Fibroblast of lung (primary cell): ENCODE data around the gene NXN.

Experiments used
- EZH2 ChIP-seq: IDR thresholded peaks from 2 replicates; pipeline ENCODE4 v1.5.1; 2012; ENCODE audit warnings: low read length, control low read depth, mild to moderate bottlenecking; ENCODE audit errors: missing control alignments
- TF ChIP-seq, protein P1 (sequence below), 2 donors: IDR thresholded peaks in 1 of 2; conservative IDR thresholded peaks in 1 of 2; 1 replicate in 1 of 2; 2 replicates in 1 of 2; pipeline ENCODE4 v1.5.1; 2011 to 2012; ENCODE audit warnings: low read length in 2 of 2, control low read depth in 1 of 2, inconsistent platforms in 1 of 2, low read depth in 1 of 2, mild to moderate bottlenecking in 1 of 2

DNA sequence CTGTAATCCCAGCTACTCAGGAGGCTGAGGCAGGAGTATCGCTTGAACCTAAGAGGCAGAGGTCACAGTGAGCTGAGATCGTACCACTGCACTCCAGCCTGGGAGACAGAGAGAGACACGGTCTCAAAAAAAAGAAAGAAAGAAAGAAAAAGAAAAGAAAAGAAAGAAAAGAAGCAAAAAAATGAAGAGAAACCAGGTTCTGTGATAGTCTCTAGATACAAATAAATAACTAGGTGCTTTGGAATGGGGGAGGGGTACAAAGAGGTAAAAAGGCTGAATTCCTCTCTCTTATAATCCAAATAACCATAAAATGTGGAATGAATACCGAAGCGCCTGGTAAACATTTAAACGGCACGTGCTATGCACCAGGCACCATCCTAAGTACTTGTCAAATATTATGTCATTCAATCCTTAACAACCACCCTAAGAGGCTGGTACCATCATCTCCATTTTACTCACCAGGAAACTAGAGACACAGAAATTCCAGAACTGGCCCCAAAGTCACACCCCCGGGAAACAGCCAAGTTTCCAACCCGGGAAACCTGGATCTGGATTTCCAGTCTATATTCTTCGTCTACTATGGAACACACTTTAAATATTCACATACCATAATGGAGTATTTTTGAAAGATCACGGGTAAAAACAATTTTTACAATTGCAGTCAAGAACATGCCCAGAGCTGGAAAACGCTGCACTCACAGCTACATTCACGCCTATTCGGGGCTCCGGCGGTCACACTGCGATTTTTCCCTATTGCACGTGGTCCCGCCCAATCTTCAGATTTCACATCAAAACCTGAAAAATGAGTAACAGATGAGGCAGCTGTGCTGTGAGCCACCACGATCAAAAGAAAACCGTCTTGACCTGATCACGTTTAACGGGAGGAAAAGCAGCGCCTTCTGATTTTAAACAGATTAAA is 10.5 kb downstream of the NXN start:
- TF ChIP-seq, protein P1, sequence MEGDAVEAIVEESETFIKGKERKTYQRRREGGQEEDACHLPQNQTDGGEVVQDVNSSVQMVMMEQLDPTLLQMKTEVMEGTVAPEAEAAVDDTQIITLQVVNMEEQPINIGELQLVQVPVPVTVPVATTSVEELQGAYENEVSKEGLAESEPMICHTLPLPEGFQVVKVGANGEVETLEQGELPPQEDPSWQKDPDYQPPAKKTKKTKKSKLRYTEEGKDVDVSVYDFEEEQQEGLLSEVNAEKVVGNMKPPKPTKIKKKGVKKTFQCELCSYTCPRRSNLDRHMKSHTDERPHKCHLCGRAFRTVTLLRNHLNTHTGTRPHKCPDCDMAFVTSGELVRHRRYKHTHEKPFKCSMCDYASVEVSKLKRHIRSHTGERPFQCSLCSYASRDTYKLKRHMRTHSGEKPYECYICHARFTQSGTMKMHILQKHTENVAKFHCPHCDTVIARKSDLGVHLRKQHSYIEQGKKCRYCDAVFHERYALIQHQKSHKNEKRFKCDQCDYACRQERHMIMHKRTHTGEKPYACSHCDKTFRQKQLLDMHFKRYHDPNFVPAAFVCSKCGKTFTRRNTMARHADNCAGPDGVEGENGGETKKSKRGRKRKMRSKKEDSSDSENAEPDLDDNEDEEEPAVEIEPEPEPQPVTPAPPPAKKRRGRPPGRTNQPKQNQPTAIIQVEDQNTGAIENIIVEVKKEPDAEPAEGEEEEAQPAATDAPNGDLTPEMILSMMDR (conservative IDR thresholded peaks at IDR 0.05 in 1 of 2, IDR thresholded peaks at IDR 0.05 in 1 of 2; ENCODE audit: low read depth in 1 of 2, low read length in 2 of 2): no peak
- TF ChIP-seq EZH2: no peak
